GM12878 (cell line): ENCODE results near the gene MTIF3. TPM values are rescaled to one million over a fixed set of nuclear protein-coding genes. Genes with fewer than 3 reads are reported as not detected.

Source experiments
- ATF2 ChIP-seq: IDR thresholded peaks from 2 replicates; pipeline ENCODE4 v1.6.1; 2012; ENCODE audit warnings: low read length, inconsistent platforms
- BCL11A ChIP-seq: IDR thresholded peaks from 2 replicates; pipeline ENCODE4 v1.6.1; 2011; ENCODE audit warnings: low read depth, low read length
- BCLAF1 ChIP-seq: fragments of 450-650 bp; IDR thresholded peaks from 2 replicates; pipeline ENCODE4 v1.6.1; 2017; ENCODE audit warnings: antibody characterized with exemption, mild to moderate bottlenecking, moderate library complexity
- BHLHE40 ChIP-seq, 2 experiments: fragments of 450-650 bp in 1 of 2; IDR thresholded peaks; 2 replicates each; pipeline ENCODE4 v1.6.1; 2011 to 2017; ENCODE audit warnings: low read depth in 2 of 2, borderline replicate concordance in 1 of 2, improper control_type of control experiment in 1 of 2, low read length in 1 of 2, mild to moderate bottlenecking in 1 of 2
- CBX3 ChIP-seq: fragments of 200-600 bp; sonication (generic); IDR thresholded peaks from 2 replicates; pipeline ENCODE4 v1.6.1; 2016; ENCODE audit warnings: low read depth, borderline replicate concordance
- CHD1 ChIP-seq: IDR thresholded peaks from 2 replicates; pipeline ENCODE4 v1.6.1; 2012; ENCODE audit warnings: low read depth, low read length, improper control_type of control experiment
- EED ChIP-seq: sonication (generic); IDR thresholded peaks from 2 replicates; pipeline ENCODE4 v1.6.1; 2016; ENCODE audit warnings: antibody characterized with exemption, low read depth
- ESRRA ChIP-seq: IDR thresholded peaks from 2 replicates; pipeline ENCODE4 v1.6.1; 2012; ENCODE audit warnings: mild to moderate bottlenecking, low read length, improper control_type of control experiment
- GABPA ChIP-seq: IDR thresholded peaks from 2 replicates; pipeline ENCODE4 v1.6.1; 2014; ENCODE audit warnings: antibody characterized with exemption, low read depth, mild to moderate bottlenecking, inconsistent platforms
- IKZF1 ChIP-seq: fragments of 450-650 bp; conservative IDR thresholded peaks from 2 replicates; pipeline ENCODE4 v1.6.1; 2017; ENCODE audit warnings: antibody characterized with exemption, mild to moderate bottlenecking
- IRF3 ChIP-seq: fragments of 450-650 bp; IDR thresholded peaks from 2 replicates; pipeline ENCODE4 v1.6.1; 2014; ENCODE audit warnings: mild to moderate bottlenecking
- IRF4 ChIP-seq: IDR thresholded peaks from 2 replicates; pipeline ENCODE4 v1.6.1; 2011; ENCODE audit warnings: low read depth, low read length
- MLLT1 ChIP-seq: fragments of 450-650 bp; IDR thresholded peaks from 2 replicates; pipeline ENCODE4 v1.6.1; 2016; ENCODE audit warnings: mild to moderate bottlenecking
- MXI1 ChIP-seq: fragments of 150-350 bp; IDR thresholded peaks from 2 replicates; pipeline ENCODE4 v1.6.1; 2011; ENCODE audit warnings: low read depth, mild to moderate bottlenecking, inconsistent platforms, low read length, improper control_type of control experiment
- NFYB ChIP-seq: IDR thresholded peaks from 2 replicates; pipeline ENCODE4 v1.6.1; 2011; ENCODE audit warnings: low read depth, mild to moderate bottlenecking, low read length, improper control_type of control experiment, moderate library complexity; ENCODE audit not compliant: insufficient read depth
- NR2C2 ChIP-seq: IDR thresholded peaks from 2 replicates; pipeline ENCODE4 v1.6.1; 2011; ENCODE audit warnings: borderline replicate concordance, low read depth; ENCODE audit not compliant: control insufficient read depth, insufficient read length
- NR2F1 ChIP-seq: fragments of 450-650 bp; conservative IDR thresholded peaks from 2 replicates; pipeline ENCODE4 v1.6.1; 2017; ENCODE audit warnings: mild to moderate bottlenecking
- POLR2AphosphoS5 ChIP-seq: IDR thresholded peaks from 2 replicates; pipeline ENCODE4 v1.6.1; 2011; ENCODE audit warnings: mild to moderate bottlenecking, low read length, inconsistent platforms
- RAD21 ChIP-seq: IDR thresholded peaks from 2 replicates; pipeline ENCODE4 v1.6.1; 2011; ENCODE audit warnings: mild to moderate bottlenecking, low read depth, low read length, moderate library complexity; ENCODE audit not compliant: insufficient read depth
- RB1 ChIP-seq: fragments of 450-650 bp; formaldehyde crosslinking; IDR thresholded peaks from 2 replicates; pipeline ENCODE4 v1.6.1; 2017; ENCODE audit warnings: mild to moderate bottlenecking, borderline replicate concordance
- RELA ChIP-seq: fragments of 450-650 bp; IDR thresholded peaks from 2 replicates; pipeline ENCODE4 v1.8.0; 2014; ENCODE audit warnings: borderline replicate concordance; ENCODE audit not compliant: partially characterized antibody
- RUNX3 ChIP-seq: IDR thresholded peaks from 2 replicates; pipeline ENCODE4 v1.6.1; 2012; ENCODE audit warnings: low read length, inconsistent platforms
- SIN3A ChIP-seq: IDR thresholded peaks from 2 replicates; pipeline ENCODE4 v1.6.1; 2012; ENCODE audit warnings: low read depth, low read length, improper control_type of control experiment
- ZNF207 ChIP-seq: fragments of 450-650 bp; IDR thresholded peaks from 2 replicates; pipeline ENCODE4 v1.6.1; 2014; ENCODE audit warnings: antibody characterized with exemption, mild to moderate bottlenecking, borderline replicate concordance
- ZZZ3 ChIP-seq: IDR thresholded peaks from 2 replicates; pipeline ENCODE4 v1.6.1; 2011; ENCODE audit warnings: low read depth; ENCODE audit not compliant: control insufficient read depth, insufficient read length
- polyA plus RNA-seq, 11 experiments: library from polyadenylated mRNA; depleted of rRNA in 4 of 11; unstranded in 6 of 11; stranded (reverse) in 5 of 11; fragments of >200 nt; fragmentation: Nextera tagmentation in 4 of 11; fragmentation: Illumina TruSeq in 1 of 11; extraction: Ambion mirVana in 4 of 11; extraction: Trizol in 1 of 11; gene quantifications; 1 replicate in 1 of 11; 2 replicates in 10 of 11; pipeline versions ENCODE4 v1.2.1 to v1.2.3, GENCODE V29; 2011 to 2016; ENCODE audit warnings: inconsistent platforms in 2 of 11, missing spikeins in 2 of 11, low read depth in 1 of 11
- total RNA-seq, 4 experiments: library from RNA; depleted of rRNA in 3 of 4; stranded (reverse); fragments of >200 nt in 3 of 4; fragmentation: Illumina TruSeq in 1 of 4; extraction: Trizol in 1 of 4; gene quantifications; 2 replicates each; pipeline versions ENCODE4 v1.2.1 to v1.2.3, GENCODE V29; 2013 to 2021

Gene MTIF3
- total and polyA plus RNA-seq, 10 of the 15 experiments (the other 5 are each of a cell fraction or from before 2014, with no cell fraction given): 22.4 to 73.9 (median 49.7) TPM

- no peak for TF ChIP-seq GABPA
- peak; percentile 88 for TF ChIP-seq NR2F1
- TF ChIP-seq BHLHE40 (IDR thresholded peaks at IDR 0.05; ENCODE audit: borderline replicate concordance in 1 of 2, low read depth in 2 of 2, low read length in 1 of 2): peak in 1 of 2 experiments; percentile 44; a peak in 1 of 4 replicates
- TF ChIP-seq RB1: no peak
- peak; percentile 78 for TF ChIP-seq IRF4
- peak; percentile 73; the same call in 1 of the 2 replicates for TF ChIP-seq SIN3A
- peak; percentile 77; the same call in 1 of the 2 replicates for TF ChIP-seq EED
- TF ChIP-seq ZNF207: no peak
- no peak for TF ChIP-seq MXI1
- no peak for TF ChIP-seq CHD1
- no peak for TF ChIP-seq NR2C2
- TF ChIP-seq RAD21: no peak
- no peak for TF ChIP-seq RELA
- no peak for TF ChIP-seq ATF2
- 0 out of 2 replicates have a peak, but pooled peaks have one; percentile 15 for TF ChIP-seq ESRRA
- TF ChIP-seq IKZF1: peak; percentile 75; the same call in 1 of the 2 replicates
- TF ChIP-seq IRF3: no peak
- TF ChIP-seq MLLT1: 0 out of 2 replicates have a peak, but pooled peaks have one; percentile 32
- TF ChIP-seq POLR2AphosphoS5: 0 out of 2 replicates have a peak, but pooled peaks have one; percentile 4
- TF ChIP-seq ZZZ3: no peak
- TF ChIP-seq RUNX3: peak; percentile 89
- TF ChIP-seq BCLAF1: no peak
- TF ChIP-seq NFYB: no peak
- no peak for TF ChIP-seq CBX3
- TF ChIP-seq BCL11A: no peak
These were observed 24.3 kb downstream of the MTIF3 start (continued) for GRCh38 chr13:27425918-27426630.
